Activated CD8-positive, alpha-beta T cell treated with anti-CD3 and anti-CD28 coated beads for 36 hours (primary cell): ENCODE results near the gene SCARF1. TPM values are rescaled to one million over a fixed set of nuclear protein-coding genes. Genes with fewer than 3 reads are reported as not detected.

Experiments used
- ATAC-seq: fragments of 200-7000 bp; cut with Tn5 transposase; one replicate; pipeline ENCODE4 v1.10.0; 2021; ENCODE audit warnings: mild to moderate bottlenecking, moderate library complexity
- CTCF ChIA-PET: fragments of 350-600 bp; sonication (Branson Sonifier 250); formaldehyde crosslinking; loops from one replicate; lab custom pipeline; 2021; ENCODE audit warnings: antibody characterized with exemption; lab: Charles Lee
- POLR2A ChIA-PET: fragments of 350-600 bp; sonication (Branson Sonifier 250); formaldehyde crosslinking; loops from one replicate; lab custom pipeline; 2021; ENCODE audit warnings: antibody characterized with exemption; lab: Charles Lee
- DNase-seq: peaks from one replicate; pipeline ENCODE4 v3.0.0-alpha.2; 2020
- H3K27ac Mint-ChIP-seq: one replicate; pipeline ENCODE4 v1.8.0; 2021; ENCODE audit warnings: mild to moderate bottlenecking, mixed read lengths
- H3K27me3 Mint-ChIP-seq: one replicate; pipeline ENCODE4 v1.8.0; 2021; ENCODE audit warnings: mixed read lengths
- H3K36me3 Mint-ChIP-seq: one replicate; pipeline ENCODE4 v1.8.0; 2021; ENCODE audit warnings: low read depth, mixed read lengths
- H3K4me1 Mint-ChIP-seq: one replicate; pipeline ENCODE4 v1.8.0; 2021; ENCODE audit warnings: low read depth, mixed read lengths
- H3K4me3 Mint-ChIP-seq: one replicate; pipeline ENCODE4 v1.8.0; 2021; ENCODE audit warnings: mild to moderate bottlenecking, moderate library complexity, mixed read lengths
- H3K9me3 Mint-ChIP-seq: one replicate; pipeline ENCODE4 v1.8.0; 2021; ENCODE audit warnings: mixed read lengths
- intact Hi-C: fragments of 100-400 bp; cut with micrococcal nuclease; formaldehyde crosslinking; loops from one replicate; pipeline ENCODE4 v1.10.0; 2022
- total RNA-seq, 2 experiments: library from RNA; stranded (reverse); gene quantifications; one replicate each; pipeline ENCODE4 v1.2.3, GENCODE V29; 2021
- TF ChIP-seq, protein P1 (sequence below): fragments of 200-600 bp; IDR thresholded peaks from one replicate; pipeline ENCODE4 v1.8.0; 2022; ENCODE audit warnings: antibody characterized with exemption, mild to moderate bottlenecking

Gene SCARF1
- total RNA-seq, 2 experiments from 2014 or later = 3.2 to 4.1 TPM

DNA sequence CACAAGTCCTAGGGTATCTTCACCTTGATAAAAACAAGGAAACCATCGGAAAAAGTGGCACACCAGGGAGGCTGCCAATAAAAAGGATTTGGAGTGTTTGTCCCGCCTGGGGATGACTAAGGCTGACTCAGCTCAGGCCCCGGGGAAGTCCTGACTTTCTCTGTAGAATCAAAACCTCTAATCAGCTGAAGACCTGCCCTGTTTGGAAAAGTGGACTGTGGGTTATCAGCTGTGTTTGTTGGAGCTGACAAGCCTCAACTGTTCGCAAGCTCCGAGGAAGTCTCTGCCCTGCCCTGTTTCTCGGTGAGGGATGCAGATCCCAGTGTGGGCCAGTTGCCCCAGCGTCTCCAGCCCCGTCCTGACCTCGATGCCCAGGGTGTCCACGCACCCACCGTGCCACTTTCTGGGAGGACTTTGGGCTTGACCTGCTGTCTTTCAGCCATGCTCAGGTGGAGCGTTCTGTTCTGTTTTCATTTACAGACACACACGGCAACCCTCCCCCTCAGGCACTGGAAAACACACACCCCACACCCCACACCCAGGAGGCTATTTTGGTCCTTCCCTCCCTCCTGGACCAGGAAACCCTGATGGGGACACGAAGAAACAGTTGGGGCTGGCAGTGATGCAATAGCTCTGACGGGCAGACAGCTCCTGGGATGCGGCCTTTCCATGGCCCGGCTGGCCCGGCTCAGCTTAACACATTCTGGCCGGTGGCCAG, 55.3 kb downstream of the SCARF1 start:
- peak; percentile 42 for DNase-seq
- no peak overlapping the region for H3K4me3 Mint-ChIP-seq
- TF ChIP-seq, protein P1, sequence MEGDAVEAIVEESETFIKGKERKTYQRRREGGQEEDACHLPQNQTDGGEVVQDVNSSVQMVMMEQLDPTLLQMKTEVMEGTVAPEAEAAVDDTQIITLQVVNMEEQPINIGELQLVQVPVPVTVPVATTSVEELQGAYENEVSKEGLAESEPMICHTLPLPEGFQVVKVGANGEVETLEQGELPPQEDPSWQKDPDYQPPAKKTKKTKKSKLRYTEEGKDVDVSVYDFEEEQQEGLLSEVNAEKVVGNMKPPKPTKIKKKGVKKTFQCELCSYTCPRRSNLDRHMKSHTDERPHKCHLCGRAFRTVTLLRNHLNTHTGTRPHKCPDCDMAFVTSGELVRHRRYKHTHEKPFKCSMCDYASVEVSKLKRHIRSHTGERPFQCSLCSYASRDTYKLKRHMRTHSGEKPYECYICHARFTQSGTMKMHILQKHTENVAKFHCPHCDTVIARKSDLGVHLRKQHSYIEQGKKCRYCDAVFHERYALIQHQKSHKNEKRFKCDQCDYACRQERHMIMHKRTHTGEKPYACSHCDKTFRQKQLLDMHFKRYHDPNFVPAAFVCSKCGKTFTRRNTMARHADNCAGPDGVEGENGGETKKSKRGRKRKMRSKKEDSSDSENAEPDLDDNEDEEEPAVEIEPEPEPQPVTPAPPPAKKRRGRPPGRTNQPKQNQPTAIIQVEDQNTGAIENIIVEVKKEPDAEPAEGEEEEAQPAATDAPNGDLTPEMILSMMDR = no peak
- H3K9me3 Mint-ChIP-seq = no peaks in the 10 kb centered on the region
- intact Hi-C loops = no loop called here
- no peaks in the 10 kb centered on the region for H3K27me3 Mint-ChIP-seq
- CTCF ChIA-PET = interaction anchor here (1.4 kb wide), 1 partner anchor 16 kb away, joined by 6 read pairs; no protein-coding TSS in a partner anchor
- peaks cover 17% of the 10 kb centered on the region for H3K4me1 Mint-ChIP-seq
- H3K36me3 Mint-ChIP-seq = no peaks in the 10 kb centered on the region
- POLR2A ChIA-PET = no interaction called here
- ATAC-seq = no peak
- H3K27ac Mint-ChIP-seq = no peak overlapping the region

- intact Hi-C loops = no loop called here
- ChIA-PET POLR2A (interaction anchor here (0.6 kb wide), 1 partner anchor 230 kb away, joined by 3 read pairs; no protein-coding TSS in a partner anchor), CTCF (no interaction called here)
- H3K27me3 Mint-ChIP-seq = no peaks in the 10 kb centered on the region
- no peak overlapping the region for H3K27ac Mint-ChIP-seq
- no peaks in the 10 kb centered on the region for H3K36me3 Mint-ChIP-seq
- no peak overlapping the region for H3K4me3 Mint-ChIP-seq
- TF ChIP-seq, protein P1 = no peak
- DNase-seq = no peak
- no peaks in the 10 kb centered on the region for H3K9me3 Mint-ChIP-seq
- peaks cover 17% of the 10 kb centered on the region for H3K4me1 Mint-ChIP-seq
- ATAC-seq = no peak
Measured at GRCh38 chr17:1588821-1589585, 56.5 kb downstream of the SCARF1 start.

- TF ChIP-seq, protein P1 = no peak
- POLR2A ChIA-PET = no interaction called here
- H3K36me3 Mint-ChIP-seq = no peaks in the 10 kb centered on the region
- no peaks in the 10 kb centered on the region for H3K9me3 Mint-ChIP-seq
- H3K27me3 Mint-ChIP-seq = no peaks in the 10 kb centered on the region
- H3K4me3 Mint-ChIP-seq = no peak overlapping the region
- no peak overlapping the region for H3K27ac Mint-ChIP-seq
- intact Hi-C loops = no loop called here
- no peak for ATAC-seq
- no peaks in the 10 kb centered on the region for H3K4me1 Mint-ChIP-seq
- CTCF ChIA-PET = interaction anchor here (1.1 kb wide), 1 partner anchor 10 kb away, joined by 4 read pairs; no protein-coding TSS in a partner anchor
- DNase-seq = no peak
Measured at GRCh38 chr17:1584167-1584566, 61.4 kb downstream of the SCARF1 start.

Other genes starting within 250 kb of the SCARF1 start
- 100 to 1,000 TPM; 425 to 440 TPM for gene YWHAE, start 245.5 kb downstream of the SCARF1 start, total RNA-seq
- gene CRK, start 189.5 kb downstream of the SCARF1 start, total RNA-seq = 10 to 100 TPM; 12.1 to 12.9 TPM
- gene MYO1C, start 153.0 kb downstream of the SCARF1 start, total RNA-seq = 10 to 100 TPM; 12.6 to 16.8 TPM
- gene INPP5K, start 129.1 kb downstream of the SCARF1 start, total RNA-seq = 10 to 100 TPM; 16.5 to 16.7 TPM
- 10 to 100 TPM; 31.7 to 34.4 TPM for gene PITPNA, start 82.9 kb downstream of the SCARF1 start, total RNA-seq
- 1 to 10 TPM; 5.6 to 5.7 TPM for gene SLC43A2, start 16.9 kb downstream of the SCARF1 start, total RNA-seq
- 1 to 10 TPM; 5.3 to 6.1 TPM for gene RILP, start 4.1 kb upstream of the SCARF1 start, total RNA-seq
- gene PRPF8, start 39.1 kb upstream of the SCARF1 start, total RNA-seq = 100 to 1,000 TPM; 370 to 428 TPM
- under 1 TPM; 0.07 to 0.09 TPM for gene TLCD2, start 64.6 kb upstream of the SCARF1 start, total RNA-seq
- 1 to 10 TPM; 7.0 to 8.0 TPM for gene WDR81, start 79.0 kb upstream of the SCARF1 start, total RNA-seq
- gene SERPINF2, start 97.1 kb upstream of the SCARF1 start, total RNA-seq = under 1 TPM; 0.11 to 0.18 TPM
- 1 to 10 TPM; 6.8 to 6.9 TPM for gene SERPINF1, start 116.3 kb upstream of the SCARF1 start, total RNA-seq
- 10 to 100 TPM; 22.2 to 22.7 TPM for gene SMYD4, start 184.2 kb upstream of the SCARF1 start, total RNA-seq
- 100 to 1,000 TPM; 189 to 197 TPM for gene RPA1, start 184.3 kb upstream of the SCARF1 start, total RNA-seq